ENCODE results near the gene MTRR.

DNA sequence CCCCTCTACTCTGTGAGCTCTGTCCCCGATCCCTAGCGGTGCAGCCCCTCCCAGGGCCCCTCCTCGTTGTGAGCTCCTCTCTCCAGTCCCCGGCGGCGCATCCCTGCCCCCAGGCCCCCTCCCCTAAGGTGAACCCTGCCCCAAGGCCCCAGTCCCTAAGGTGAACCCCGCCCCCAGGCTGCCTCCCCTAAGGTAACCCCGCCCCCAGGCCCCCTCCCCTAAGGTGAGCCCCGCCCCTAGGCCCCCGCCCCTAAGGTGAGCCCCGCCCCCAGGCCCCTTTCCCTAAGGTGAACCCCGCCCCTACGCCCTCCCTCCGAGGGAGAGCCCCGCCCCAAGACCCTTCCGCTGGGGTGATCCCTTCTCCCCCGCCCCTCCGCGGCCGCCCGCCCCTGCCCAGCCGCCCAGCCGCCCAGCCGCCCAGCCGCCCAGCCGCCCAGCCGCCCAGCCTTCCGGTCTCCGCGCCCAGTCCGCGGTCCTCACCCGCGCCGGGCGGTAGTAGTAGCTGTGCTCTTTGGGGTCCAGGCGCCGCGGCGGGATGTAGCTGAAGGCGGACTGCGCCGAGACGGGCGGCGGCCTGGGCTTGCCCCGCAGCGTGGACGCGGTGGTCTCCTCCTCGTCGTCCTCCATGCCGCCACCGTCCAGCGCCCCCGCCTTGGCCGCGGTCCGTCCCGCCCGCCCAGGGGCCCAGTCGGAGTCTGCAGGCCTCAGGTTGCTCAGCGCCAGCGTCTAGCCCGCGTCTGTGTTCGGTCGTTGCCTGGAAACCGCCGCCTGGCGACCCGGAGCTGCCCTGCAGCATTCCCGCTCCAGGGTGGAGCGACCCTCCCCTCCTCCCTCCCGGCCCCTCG lies 18.3 kb upstream of the MTRR start, which contains the start of gene CFAP90:
- TF ChIP-seq, protein P1, sequence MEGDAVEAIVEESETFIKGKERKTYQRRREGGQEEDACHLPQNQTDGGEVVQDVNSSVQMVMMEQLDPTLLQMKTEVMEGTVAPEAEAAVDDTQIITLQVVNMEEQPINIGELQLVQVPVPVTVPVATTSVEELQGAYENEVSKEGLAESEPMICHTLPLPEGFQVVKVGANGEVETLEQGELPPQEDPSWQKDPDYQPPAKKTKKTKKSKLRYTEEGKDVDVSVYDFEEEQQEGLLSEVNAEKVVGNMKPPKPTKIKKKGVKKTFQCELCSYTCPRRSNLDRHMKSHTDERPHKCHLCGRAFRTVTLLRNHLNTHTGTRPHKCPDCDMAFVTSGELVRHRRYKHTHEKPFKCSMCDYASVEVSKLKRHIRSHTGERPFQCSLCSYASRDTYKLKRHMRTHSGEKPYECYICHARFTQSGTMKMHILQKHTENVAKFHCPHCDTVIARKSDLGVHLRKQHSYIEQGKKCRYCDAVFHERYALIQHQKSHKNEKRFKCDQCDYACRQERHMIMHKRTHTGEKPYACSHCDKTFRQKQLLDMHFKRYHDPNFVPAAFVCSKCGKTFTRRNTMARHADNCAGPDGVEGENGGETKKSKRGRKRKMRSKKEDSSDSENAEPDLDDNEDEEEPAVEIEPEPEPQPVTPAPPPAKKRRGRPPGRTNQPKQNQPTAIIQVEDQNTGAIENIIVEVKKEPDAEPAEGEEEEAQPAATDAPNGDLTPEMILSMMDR (IDR thresholded peaks at IDR 0.05): peak in 6 of 7 experiments; percentile 13 to 64 (median 44)
- TF ChIP-seq POLR2A (IDR thresholded peaks at IDR 0.05): peak in 2 of 3 donors; percentile 25

All from body of pancreas (tissue), 4 donors.